NCI-H1105 treated with DMSO at 0.1 percent for 48 hours (cell line): Measurements from ENCODE around the gene ITK.

ENCODE experiments used
- DNase-seq: peaks from one replicate; lab custom pipeline; 2025; lab: John Stamatoyannopoulos, UW

Gene ITK

GRCh38 chr5:157180374-157181264, at the start of gene ITK:
ITK (plus strand) TSS chr5:157180840; CDS start chr5:157180978, 138 bp downstream.
- DNase-seq: no peak

GRCh38 chr5:157130925-157131324, 49.7 kb upstream of the ITK start:
- no peak for DNase-seq

GRCh38 chr5:157132281-157132612, 48.4 kb upstream of the ITK start:
- DNase-seq: no peak

DNA sequence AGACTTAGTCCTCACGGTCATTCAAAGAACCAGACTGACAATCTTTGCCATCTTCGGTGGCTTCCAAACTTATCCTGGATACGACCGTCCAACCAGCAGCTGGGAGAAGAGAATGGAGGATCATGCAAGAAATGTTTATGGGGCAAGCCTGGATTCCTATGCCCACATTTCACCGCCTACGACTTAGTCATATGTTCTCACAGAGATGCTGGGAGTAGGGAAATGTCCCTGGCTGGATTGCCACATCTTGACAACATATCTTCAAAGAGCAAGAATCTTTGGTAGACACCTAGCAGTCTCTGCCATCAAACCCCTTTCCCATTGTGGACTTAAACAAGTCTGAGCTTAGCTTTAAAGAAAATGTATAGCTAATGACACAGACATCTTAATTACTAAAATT, 42.9 kb upstream of the ITK start:
- DNase-seq: no peak

DNA sequence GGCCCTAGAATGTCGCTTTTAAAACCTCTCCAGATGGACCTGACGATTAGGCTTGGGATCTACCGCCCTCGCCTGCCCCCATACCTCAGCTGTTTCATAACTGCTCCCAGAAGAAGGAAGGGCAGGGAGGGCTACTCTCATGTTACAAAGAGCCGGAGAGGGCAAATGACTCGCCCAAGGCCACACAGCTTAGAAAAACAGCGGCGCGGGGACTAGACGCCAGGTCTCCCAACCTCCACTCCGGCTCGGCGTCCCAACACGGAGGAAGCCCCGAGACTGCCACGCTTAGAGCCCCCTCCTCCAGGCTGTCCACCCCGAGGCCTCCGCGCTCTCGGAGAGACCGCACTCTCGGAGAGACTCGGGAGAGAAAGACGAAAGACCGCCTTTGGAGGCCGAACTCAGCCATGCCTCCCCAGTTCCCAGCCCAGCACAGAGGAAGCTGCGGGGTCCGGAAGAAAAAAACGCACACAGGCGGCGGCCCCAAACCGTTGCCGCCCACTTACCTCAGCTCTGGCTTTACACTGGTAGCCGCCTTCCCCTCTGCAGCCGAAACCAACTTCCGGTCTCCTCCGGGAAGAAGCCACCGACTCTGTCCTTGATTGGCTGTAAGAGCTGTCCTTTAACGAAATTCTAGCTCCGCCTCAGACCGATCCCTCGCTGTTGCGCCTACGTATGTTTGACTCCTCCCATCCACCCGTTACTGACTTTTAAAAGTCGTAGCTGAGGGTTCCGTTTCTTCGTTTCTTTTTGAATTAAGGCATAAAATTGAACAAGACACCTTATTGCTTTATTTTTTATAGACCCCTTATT, 38.1 kb upstream of the ITK start, which contains the start of gene MED7:
MED7 (minus strand) TSS at position 549 of the 810 bp plus-strand sequence. CDS start 3,434 bp downstream, outside the sequence.
- peak; percentile 91 for DNase-seq

GRCh38 chr5:157143127-157143971, 37.3 kb upstream of the ITK start:
- DNase-seq: peak; percentile 79

- peak; percentile 51 for DNase-seq
Observed at GRCh38 chr5:157148734-157149615, 31.7 kb upstream of the ITK start.

DNA sequence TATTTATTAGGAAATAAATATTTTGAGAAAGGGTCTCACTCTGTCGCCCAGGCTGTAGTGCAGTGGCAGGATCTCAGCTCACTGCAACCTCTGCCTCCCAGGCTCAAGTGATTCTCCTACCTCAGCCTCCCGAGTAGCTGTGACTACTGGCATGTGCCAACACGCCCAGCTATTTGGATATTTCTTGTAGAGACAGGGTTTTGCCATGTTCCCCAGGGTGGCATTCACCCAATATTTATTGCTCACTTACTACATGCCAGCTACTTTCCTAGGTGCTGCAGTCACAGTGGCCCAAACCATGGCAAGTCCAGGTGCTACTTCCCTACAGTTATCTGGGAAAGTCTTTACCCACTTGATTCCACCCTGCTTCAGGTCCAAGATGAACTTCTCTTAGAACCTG, 29.6 kb upstream of the ITK start:
- DNase-seq: no peak

GRCh38 chr5:157155297-157155696, 25.3 kb upstream of the ITK start:
- no peak for DNase-seq

GRCh38 chr5:157157293-157157891, 23.2 kb upstream of the ITK start:
- no peak for DNase-seq

DNA sequence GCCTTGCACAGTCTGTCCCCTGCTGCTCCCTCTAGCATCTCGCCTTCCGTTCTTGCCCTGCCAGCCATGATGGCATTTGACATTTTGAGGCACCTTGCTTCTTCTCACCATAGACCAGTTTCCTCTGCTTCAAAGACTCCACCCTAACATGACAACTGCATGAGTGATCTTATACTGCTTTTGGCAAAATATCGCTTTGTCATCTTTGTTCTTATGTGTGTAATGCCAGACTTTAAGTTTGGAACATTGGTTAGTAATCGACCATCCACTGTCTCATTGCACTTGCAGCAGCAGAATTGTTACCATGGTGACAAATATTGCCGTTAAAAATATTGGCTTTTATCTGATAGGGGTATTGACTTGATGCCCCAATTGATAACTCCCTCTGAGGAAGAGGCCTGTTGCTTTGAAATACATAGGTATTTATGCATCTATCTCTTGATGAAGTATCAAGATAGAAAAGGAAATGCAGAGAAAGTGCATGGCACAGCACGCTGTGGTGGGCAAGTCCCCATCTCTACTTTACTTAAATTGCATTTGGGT, 21.4 kb upstream of the ITK start:
- no peak for DNase-seq

GRCh38 chr5:157160001-157160400, 20.6 kb upstream of the ITK start:
- DNase-seq: no peak

DNA sequence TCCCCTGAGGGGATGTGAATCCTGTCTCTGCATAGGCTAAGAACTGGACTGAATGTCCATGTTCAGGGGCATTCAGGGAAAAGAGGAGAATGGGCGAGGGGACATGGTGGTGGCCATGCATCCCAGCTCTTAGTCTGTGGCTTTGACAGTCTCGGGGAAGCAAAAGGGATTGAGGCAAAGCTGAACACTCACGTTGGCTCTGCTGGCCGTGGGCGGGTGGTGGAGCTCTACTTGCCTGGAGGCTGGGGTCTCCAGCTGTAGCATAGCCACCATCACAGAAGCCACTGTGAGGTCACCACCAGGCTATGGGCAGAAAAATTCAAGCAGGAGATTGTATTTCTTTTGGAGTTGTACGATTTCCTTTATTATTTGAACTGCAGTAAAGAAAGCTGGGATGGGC, 18.6 kb upstream of the ITK start:
- DNase-seq: no peak

- no peak for DNase-seq
Observed at GRCh38 chr5:157162919-157163510, 17.6 kb upstream of the ITK start.

- no peak for DNase-seq
Observed at GRCh38 chr5:157164521-157164920, 16.1 kb upstream of the ITK start.

GRCh38 chr5:157165261-157165660, 15.4 kb upstream of the ITK start:
- DNase-seq: no peak

- no peak for DNase-seq
Observed at GRCh38 chr5:157165668-157166067, 15.0 kb upstream of the ITK start.

DNA sequence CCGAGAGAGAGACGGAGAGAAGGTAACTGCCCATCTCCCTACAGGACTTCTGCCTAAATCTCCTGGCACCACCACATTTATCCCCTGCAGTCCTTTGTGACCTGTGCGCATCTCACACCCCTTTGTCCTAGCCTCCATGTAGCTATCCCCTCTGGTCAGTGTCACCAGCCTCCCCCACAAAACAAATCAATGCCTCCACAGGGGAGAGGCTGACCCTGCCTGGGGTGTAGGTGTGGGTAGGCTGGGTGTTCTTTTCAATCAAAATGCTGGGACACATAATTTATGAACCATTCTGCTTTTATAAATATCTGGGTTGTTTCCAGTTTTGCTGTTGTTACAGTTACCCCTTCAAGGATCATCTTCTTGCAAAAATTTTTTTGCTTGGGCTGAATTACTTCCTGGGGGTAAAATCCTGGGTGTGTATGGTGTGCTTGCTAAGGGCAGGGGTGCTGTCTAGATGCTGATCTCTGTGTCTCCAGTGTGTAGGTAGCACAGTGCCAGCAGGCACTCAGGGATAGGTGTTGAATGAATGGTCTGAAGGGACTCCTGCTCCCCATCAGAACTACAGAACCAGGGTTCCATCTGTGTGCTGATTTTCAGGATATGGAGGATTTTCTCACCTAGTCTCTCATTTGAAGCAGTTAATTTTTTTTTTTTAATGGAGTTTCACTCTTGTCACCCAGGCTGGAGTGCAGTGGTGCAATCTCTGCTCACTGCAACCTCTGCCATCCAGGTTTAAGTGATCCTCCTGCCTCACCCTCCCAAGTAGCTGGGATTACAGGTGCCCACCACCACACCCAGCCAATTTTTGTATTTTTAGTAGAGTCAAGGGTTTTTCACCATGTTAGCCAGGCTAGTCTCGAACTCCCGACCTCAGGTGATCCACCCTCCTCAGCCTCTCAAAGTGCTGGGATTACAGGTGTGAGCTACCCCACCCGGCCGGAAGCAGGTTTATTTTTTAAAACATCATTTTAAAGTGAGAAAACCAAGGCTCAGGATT, 14.1 kb upstream of the ITK start, which contains the start of gene GARIN3:
GARIN3 (minus strand) TSS at position 51 of the 1,000 bp plus-strand sequence. CDS start 96 bp downstream, outside the sequence.
- no peak for DNase-seq

DNA sequence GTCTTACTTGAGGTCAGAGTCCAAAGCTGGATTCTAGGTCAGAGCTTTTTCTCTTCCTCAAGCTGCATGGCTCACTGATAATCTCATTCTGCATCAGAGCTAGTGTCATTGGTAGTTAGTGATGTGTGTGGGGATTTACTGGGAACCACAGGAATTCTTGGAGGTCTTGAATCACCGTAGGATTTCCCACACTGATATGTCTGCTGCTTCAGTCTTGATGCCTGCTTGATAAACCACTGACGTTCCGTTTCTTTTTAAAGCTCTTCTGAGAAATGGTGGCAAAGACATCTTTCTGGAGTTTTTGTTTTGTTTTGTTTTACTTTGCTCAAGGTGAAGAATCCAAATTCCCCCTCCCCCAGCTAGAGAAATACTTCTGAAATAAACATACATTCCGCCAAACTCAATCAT, 13.4 kb upstream of the ITK start:
- no peak for DNase-seq
